ENCODE measurements around the gene DUSP22. TPM values are rescaled to one million over a fixed set of nuclear protein-coding genes. Genes with fewer than 3 reads are reported as not detected.

DUSP22 gene
- total RNA-seq, 4 donors from 2014 or later = 53.3 to 95.2 (median 71.3) TPM

DNA sequence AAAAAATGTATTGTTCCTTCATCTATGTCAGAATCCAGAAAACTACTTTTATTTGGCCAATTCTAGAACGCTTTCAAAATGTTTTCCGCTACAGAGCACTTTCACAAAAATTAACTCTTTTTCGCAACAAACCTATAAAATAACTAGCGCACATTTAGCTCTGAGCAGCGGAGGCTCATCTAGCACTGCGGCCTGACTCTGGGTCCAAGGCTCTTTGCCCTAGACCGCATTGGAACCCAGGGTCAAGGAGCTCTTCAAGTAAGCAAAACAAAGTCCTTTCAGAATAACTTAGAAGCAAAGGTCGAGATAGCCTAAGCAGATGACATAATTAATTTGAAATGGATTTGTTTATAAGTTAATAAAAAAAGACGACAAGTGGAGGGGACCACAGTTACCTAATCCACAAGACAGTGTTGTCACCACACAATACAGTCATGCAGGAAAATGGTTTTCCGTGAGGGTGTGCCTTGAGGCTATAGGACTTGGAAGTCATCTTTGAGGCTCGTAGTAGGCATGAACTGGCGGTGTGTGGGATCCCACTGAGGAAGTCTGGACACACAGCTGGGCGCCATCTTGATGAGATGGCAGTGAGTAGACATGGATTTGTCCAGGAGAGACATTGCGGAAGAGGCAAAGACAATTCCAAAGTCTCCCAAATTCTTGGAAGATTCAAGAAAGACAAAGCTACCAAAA lies 70.1 kb downstream of the DUSP22 start:
- Histone ChIP-seq H3K36me3 (no peaks in the 10 kb centered on the region), H3K27me3 (no peaks in the 10 kb centered on the region), H3K9me3 (peaks cover 8% of the 10 kb centered on the region), H3K4me3 (no peak overlapping the region), H3K27ac (no peak overlapping the region), H3K4me1 (no peaks in the 10 kb centered on the region)
- TF ChIP-seq POLR2A (IDR thresholded peaks at IDR 0.05) = no peak
- TF ChIP-seq POLR2AphosphoS5 (IDR thresholded peaks at IDR 0.05) = no peak
- no peak for TF ChIP-seq EP300 (IDR thresholded peaks at IDR 0.05)
- TF ChIP-seq CTCF (IDR thresholded peaks at IDR 0.05) = no peak
- no peak for DNase-seq (ENCODE audit: low spot score in 2 of 2)
- WGBS = 81% methylated on average over 14 of the region's 14 CpGs

GRCh38 chr6:362924-363249 lies 70.6 kb downstream of the DUSP22 start:
- peaks cover under 1% of the 10 kb centered on the region for H3K27me3 ChIP-seq
- DNase-seq (ENCODE audit: low spot score in 2 of 2) = no peak
- no peaks in the 10 kb centered on the region for H3K36me3 ChIP-seq
- H3K4me3 ChIP-seq = no peak overlapping the region
- no peak overlapping the region for H3K27ac ChIP-seq
- WGBS = 75% methylated on average over 5 of the region's 5 CpGs
- no peaks in the 10 kb centered on the region for H3K4me1 ChIP-seq
- peaks cover 8% of the 10 kb centered on the region for H3K9me3 ChIP-seq
- no peak for TF ChIP-seq POLR2A (IDR thresholded peaks at IDR 0.05)
- TF ChIP-seq EP300 (IDR thresholded peaks at IDR 0.05) = no peak
- TF ChIP-seq POLR2AphosphoS5 (IDR thresholded peaks at IDR 0.05) = no peak
- TF ChIP-seq CTCF (IDR thresholded peaks at IDR 0.05) = no peak

DNA sequence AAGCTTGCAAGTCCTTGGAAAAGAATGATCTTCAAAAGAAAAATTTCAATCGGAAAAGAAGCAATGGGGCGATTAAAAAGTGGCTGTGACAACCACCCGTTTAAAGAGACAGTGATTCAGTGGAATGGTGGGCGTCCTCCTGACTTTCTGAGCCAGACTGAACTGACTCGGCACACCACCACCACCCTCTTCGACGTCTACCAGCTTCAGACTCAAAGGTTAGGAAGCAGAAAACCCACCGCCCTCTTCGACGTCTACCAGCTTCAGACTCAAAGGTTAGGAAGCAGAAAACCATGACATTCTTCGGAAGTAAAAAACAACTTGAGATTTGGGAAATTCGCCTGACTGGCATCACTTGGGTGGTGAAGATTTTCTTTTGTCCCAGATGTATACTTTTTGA lies 71.0 kb downstream of the DUSP22 start:
- Histone ChIP-seq H3K36me3 (no peaks in the 10 kb centered on the region), H3K4me1 (no peaks in the 10 kb centered on the region), H3K27me3 (peaks cover 5% of the 10 kb centered on the region), H3K27ac (no peak overlapping the region), H3K4me3 (no peak overlapping the region), H3K9me3 (peaks cover 8% of the 10 kb centered on the region)
- TF ChIP-seq EP300 (IDR thresholded peaks at IDR 0.05) = no peak
- TF ChIP-seq POLR2A (IDR thresholded peaks at IDR 0.05) = peak in 1 of 2 donors; percentile 15
- DNase-seq (ENCODE audit: low spot score in 2 of 2) = no peak
- WGBS = 89% methylated on average over 12 of the region's 12 CpGs

DNA sequence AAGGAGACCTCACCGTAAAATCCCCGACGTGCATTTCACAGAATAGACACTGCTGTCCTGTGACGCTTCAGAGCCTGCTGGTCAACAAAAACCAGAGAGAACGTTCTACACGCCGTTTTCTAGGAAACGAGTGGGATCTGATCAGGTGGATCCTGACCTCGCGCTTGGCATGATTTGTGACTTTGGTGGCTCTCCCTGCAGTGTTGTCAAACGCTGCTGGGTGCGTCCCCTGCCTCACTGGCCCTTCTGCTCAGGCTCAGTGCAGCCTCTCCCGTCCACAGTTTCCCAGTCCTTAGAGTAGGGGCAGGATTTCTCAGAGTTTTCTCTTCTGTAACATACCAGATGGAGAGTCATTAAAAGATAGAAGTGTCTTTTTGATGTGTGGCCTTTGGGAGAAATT lies 71.6 kb downstream of the DUSP22 start:
- Histone ChIP-seq H3K4me1 (no peaks in the 10 kb centered on the region), H3K27ac (no peak overlapping the region), H3K27me3 (peaks cover 6% of the 10 kb centered on the region), H3K4me3 (no peak overlapping the region), H3K9me3 (peaks cover 8% of the 10 kb centered on the region), H3K36me3 (no peaks in the 10 kb centered on the region)
- DNase-seq (ENCODE audit: low spot score in 2 of 2) = no peak
- TF ChIP-seq CTCF (IDR thresholded peaks at IDR 0.05) (no peak), POLR2A (IDR thresholded peaks at IDR 0.05) (no peak)
- 89% methylated on average over 13 of the region's 13 CpGs for WGBS

GRCh38 chr6:364609-365540 lies 72.6 kb downstream of the DUSP22 start:
- Histone ChIP-seq H3K27me3 (peaks cover 6% of the 10 kb centered on the region), H3K4me1 (no peaks in the 10 kb centered on the region), H3K9me3 (peaks cover 8% of the 10 kb centered on the region), H3K27ac (no peak overlapping the region), H3K36me3 (no peaks in the 10 kb centered on the region), H3K4me3 (no peak overlapping the region)
- 76% methylated on average over 11 of the region's 11 CpGs for WGBS
- no peak for TF ChIP-seq EP300 (IDR thresholded peaks at IDR 0.05)
- TF ChIP-seq CTCF (IDR thresholded peaks at IDR 0.05) = no peak
- TF ChIP-seq POLR2A (IDR thresholded peaks at IDR 0.05) = no peak
- no peak for TF ChIP-seq POLR2AphosphoS5 (IDR thresholded peaks at IDR 0.05)
- no peak for DNase-seq (ENCODE audit: low spot score in 2 of 2)

Data from suprapubic skin (tissue), 4 donors.